HL-60 (cell line): ENCODE results near the gene VDAC2.

Experiments used
- DNase-seq, 2 experiments: peaks; one replicate each; pipeline ENCODE4 v3.0.0-alpha.2; 2010 to 2020; ENCODE audit warnings: low read depth in 1 of 2, low spot score in 1 of 2
- H3K27ac ChIP-seq: fragments of 250-450 bp; sonication (Bioruptor Pico); replicated peaks from 2 replicates; pipeline ENCODE4 v1.5.1; 2020; ENCODE audit warnings: mild to moderate bottlenecking, moderate library complexity
- H3K27me3 ChIP-seq: fragments of 250-450 bp; sonication (Bioruptor Pico); 2 replicates; pipeline ENCODE4 v1.5.1; 2021; ENCODE audit warnings: mild to moderate bottlenecking, moderate library complexity; ENCODE audit not compliant: insufficient read depth, poor library complexity, severe bottlenecking
- H3K4me3 ChIP-seq: replicated peaks from 2 replicates; pipeline ENCODE4 v1.5.1; 2011; ENCODE audit warnings: mild to moderate bottlenecking, control low read depth, low read length; ENCODE audit not compliant: insufficient read depth
- CTCF ChIP-seq: IDR thresholded peaks from one replicate; pipeline ENCODE4 v1.5.1; 2011; ENCODE audit warnings: low read length, control low read depth, inconsistent platforms; ENCODE audit not compliant: insufficient read depth
- GABPA ChIP-seq: IDR thresholded peaks from 2 replicates; pipeline ENCODE4 v1.6.1; 2012; ENCODE audit warnings: low read depth
- POLR2AphosphoS5 ChIP-seq: IDR thresholded peaks from 2 replicates; pipeline ENCODE4 v1.6.1; 2012; ENCODE audit warnings: low read depth
- REST ChIP-seq: IDR thresholded peaks from 2 replicates; pipeline ENCODE4 v1.6.1; 2012; ENCODE audit warnings: low read depth; ENCODE audit not compliant: insufficient replicate concordance
- SPI1 ChIP-seq: IDR thresholded peaks from 2 replicates; pipeline ENCODE4 v1.6.1; 2012; ENCODE audit warnings: low read depth, mild to moderate bottlenecking, borderline replicate concordance

Gene VDAC2

GRCh38 chr10:75245354-75246250 lies 35.0 kb downstream of the VDAC2 start:
- TF ChIP-seq SPI1 (no peak), GABPA (no peak), REST (no peak), POLR2AphosphoS5 (no peak), CTCF (no peak)
- Histone ChIP-seq H3K27ac (no peak overlapping the region), H3K27me3 (no peaks in the 10 kb centered on the region), H3K4me3 (no peak overlapping the region)
- DNase-seq, result no peak

GRCh38 chr10:75246506-75246905 lies 35.9 kb downstream of the VDAC2 start:
- Histone ChIP-seq H3K4me3 (no peak overlapping the region), H3K27me3 (no peaks in the 10 kb centered on the region), H3K27ac (no peak overlapping the region)
- no peak for DNase-seq
- TF ChIP-seq REST (no peak), GABPA (no peak), CTCF (no peak), SPI1 (no peak), POLR2AphosphoS5 (no peak)

- Histone ChIP-seq H3K27ac (no peak overlapping the region), H3K4me3 (no peak overlapping the region), H3K27me3 (no peaks in the 10 kb centered on the region)
- no peak for TF ChIP-seq POLR2AphosphoS5
- TF ChIP-seq GABPA, result no peak
- no peak for TF ChIP-seq SPI1
- no peak for TF ChIP-seq CTCF
- TF ChIP-seq REST, result no peak
- DNase-seq, result no peak
These were observed 37.2 kb downstream of the VDAC2 start for GRCh38 chr10:75247797-75248196.
